ENCODE data around the gene NDUFAF2.

DNA sequence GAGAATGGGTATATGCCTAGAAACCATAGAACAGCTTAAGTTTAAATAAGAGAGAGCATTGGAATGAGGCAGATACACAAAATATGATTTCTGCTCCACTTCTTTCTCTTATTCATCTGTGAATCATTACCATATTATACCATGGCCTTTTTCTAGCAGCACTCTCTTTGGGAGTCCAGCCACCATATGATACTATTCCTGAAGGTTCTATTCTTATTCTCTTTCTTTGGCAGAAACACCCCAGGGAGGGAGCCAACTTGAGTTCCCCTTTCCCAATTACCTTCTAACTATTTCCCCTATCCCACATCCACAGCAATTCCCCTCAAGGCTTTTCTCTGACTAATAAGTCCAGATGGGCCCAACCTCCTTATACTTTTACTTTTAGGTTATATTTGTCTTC lies 55.9 kb downstream of the NDUFAF2 start:
- TF ChIP-seq, protein P1, sequence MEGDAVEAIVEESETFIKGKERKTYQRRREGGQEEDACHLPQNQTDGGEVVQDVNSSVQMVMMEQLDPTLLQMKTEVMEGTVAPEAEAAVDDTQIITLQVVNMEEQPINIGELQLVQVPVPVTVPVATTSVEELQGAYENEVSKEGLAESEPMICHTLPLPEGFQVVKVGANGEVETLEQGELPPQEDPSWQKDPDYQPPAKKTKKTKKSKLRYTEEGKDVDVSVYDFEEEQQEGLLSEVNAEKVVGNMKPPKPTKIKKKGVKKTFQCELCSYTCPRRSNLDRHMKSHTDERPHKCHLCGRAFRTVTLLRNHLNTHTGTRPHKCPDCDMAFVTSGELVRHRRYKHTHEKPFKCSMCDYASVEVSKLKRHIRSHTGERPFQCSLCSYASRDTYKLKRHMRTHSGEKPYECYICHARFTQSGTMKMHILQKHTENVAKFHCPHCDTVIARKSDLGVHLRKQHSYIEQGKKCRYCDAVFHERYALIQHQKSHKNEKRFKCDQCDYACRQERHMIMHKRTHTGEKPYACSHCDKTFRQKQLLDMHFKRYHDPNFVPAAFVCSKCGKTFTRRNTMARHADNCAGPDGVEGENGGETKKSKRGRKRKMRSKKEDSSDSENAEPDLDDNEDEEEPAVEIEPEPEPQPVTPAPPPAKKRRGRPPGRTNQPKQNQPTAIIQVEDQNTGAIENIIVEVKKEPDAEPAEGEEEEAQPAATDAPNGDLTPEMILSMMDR (IDR thresholded peaks at IDR 0.05), result no peak
- no peak for TF ChIP-seq POLR2A (IDR thresholded peaks at IDR 0.05)

All from body of pancreas (tissue), 4 donors.